Adipocyte (in vitro differentiated cells): Measurements from ENCODE around the gene SMIM17.

ENCODE experiments used
- DNase-seq: peaks from one replicate; pipeline ENCODE4 v3.0.0-alpha.2; 2015; ENCODE audit warnings: low read depth
- H3K27me3 ChIP-seq: replicated peaks from 2 replicates; pipeline ENCODE4 v1.7.0; 2013; ENCODE audit warnings: mild to moderate bottlenecking, low read length, moderate library complexity; ENCODE audit not compliant: control insufficient read depth, insufficient read depth
- H3K36me3 ChIP-seq: 2 replicates; pipeline ENCODE4 v1.7.0; 2013; ENCODE audit warnings: low read length, mild to moderate bottlenecking, moderate library complexity; ENCODE audit not compliant: control insufficient read depth, insufficient read depth, severe bottlenecking
- H3K4me1 ChIP-seq: 2 replicates; pipeline ENCODE4 v1.7.0; 2013; ENCODE audit warnings: mild to moderate bottlenecking, low read length, moderate library complexity; ENCODE audit not compliant: control insufficient read depth, insufficient read depth
- H3K4me3 ChIP-seq: 2 replicates; pipeline ENCODE4 v1.7.0; 2013; ENCODE audit warnings: mild to moderate bottlenecking, low read length, moderate library complexity
- H3K9ac ChIP-seq: 2 replicates; pipeline ENCODE4 v1.7.0; 2013; ENCODE audit warnings: mild to moderate bottlenecking, low read length, moderate library complexity
- H3K9me3 ChIP-seq: 2 replicates; pipeline ENCODE4 v1.7.0; 2013; ENCODE audit warnings: mild to moderate bottlenecking, low read length, moderate library complexity; ENCODE audit not compliant: control insufficient read depth

The SMIM17 gene

DNA sequence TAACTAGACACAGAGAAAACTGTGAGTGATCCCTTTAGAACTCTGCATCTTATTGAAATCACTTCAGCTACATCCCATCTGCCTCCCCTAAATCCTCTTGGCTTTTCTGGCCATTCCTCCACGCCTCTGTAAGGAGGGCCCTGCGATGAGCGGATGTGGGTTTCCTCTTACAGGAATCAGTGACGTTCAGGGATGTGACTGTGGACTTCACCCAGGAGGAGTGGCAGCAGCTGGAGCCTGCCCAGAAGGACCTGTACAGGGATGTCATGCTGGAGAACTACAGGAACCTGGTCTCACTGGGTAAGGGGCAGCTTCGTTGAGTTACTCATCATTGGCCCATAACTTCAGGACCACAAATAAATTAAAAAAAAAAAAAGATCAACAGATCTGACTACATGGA, 29.3 kb upstream of the SMIM17 start:
- no peak for DNase-seq
- H3K9me3 ChIP-seq: peaks cover 15% of the 10 kb centered on the region
- H3K4me3 ChIP-seq: no peak overlapping the region
- no peak overlapping the region for H3K9ac ChIP-seq
- no peaks in the 10 kb centered on the region for H3K4me1 ChIP-seq
- H3K36me3 ChIP-seq: peaks cover 21% of the 10 kb centered on the region
- H3K27me3 ChIP-seq: no peaks in the 10 kb centered on the region

DNA sequence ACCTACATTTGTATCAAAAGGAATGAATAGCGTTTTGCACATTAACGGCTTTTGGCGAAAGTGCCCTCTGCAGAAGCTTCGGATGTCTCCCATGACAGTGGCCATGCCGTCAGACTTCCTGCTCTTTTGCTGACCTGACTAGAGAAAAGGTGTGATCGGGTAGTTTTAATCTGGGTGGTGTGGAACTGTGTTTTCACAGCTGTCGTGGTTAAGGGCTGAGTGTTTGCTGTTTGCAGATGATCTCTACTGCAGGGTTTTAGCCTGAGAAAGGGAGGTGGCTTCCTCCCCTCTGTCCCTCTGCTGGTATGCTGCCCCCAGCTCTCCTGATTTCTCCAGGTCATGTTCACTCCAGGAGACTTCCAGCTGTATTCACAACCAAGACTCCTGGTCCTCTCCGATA, 25.4 kb upstream of the SMIM17 start:
- H3K27me3 ChIP-seq: no peaks in the 10 kb centered on the region
- H3K9ac ChIP-seq: no peak overlapping the region
- peaks cover 3% of the 10 kb centered on the region for H3K9me3 ChIP-seq
- no peak overlapping the region for H3K4me3 ChIP-seq
- no peak for DNase-seq
- H3K36me3 ChIP-seq: peaks cover 32% of the 10 kb centered on the region
- H3K4me1 ChIP-seq: no peaks in the 10 kb centered on the region

- Histone ChIP-seq H3K4me1 (no peaks in the 10 kb centered on the region), H3K27me3 (no peaks in the 10 kb centered on the region), H3K4me3 (no peak overlapping the region), H3K9me3 (peaks cover 3% of the 10 kb centered on the region), H3K9ac (no peak overlapping the region), H3K36me3 (peaks cover 40% of the 10 kb centered on the region)
- DNase-seq: no peak
These were observed 23.8 kb upstream of the SMIM17 start for GRCh38 chr19:56619121-56619520.

GRCh38 chr19:56622374-56622773, 20.6 kb upstream of the SMIM17 start:
- no peak overlapping the region for H3K4me3 ChIP-seq
- peaks cover 43% of the 10 kb centered on the region for H3K36me3 ChIP-seq
- no peaks in the 10 kb centered on the region for H3K27me3 ChIP-seq
- no peaks in the 10 kb centered on the region for H3K9me3 ChIP-seq
- no peak for DNase-seq
- H3K9ac ChIP-seq: no peak overlapping the region
- no peaks in the 10 kb centered on the region for H3K4me1 ChIP-seq

GRCh38 chr19:56623006-56623405, 20.0 kb upstream of the SMIM17 start:
- Histone ChIP-seq H3K36me3 (peaks cover 37% of the 10 kb centered on the region), H3K4me1 (no peaks in the 10 kb centered on the region), H3K9ac (no peak overlapping the region), H3K27me3 (no peaks in the 10 kb centered on the region), H3K9me3 (no peaks in the 10 kb centered on the region), H3K4me3 (no peak overlapping the region)
- no peak for DNase-seq

DNA sequence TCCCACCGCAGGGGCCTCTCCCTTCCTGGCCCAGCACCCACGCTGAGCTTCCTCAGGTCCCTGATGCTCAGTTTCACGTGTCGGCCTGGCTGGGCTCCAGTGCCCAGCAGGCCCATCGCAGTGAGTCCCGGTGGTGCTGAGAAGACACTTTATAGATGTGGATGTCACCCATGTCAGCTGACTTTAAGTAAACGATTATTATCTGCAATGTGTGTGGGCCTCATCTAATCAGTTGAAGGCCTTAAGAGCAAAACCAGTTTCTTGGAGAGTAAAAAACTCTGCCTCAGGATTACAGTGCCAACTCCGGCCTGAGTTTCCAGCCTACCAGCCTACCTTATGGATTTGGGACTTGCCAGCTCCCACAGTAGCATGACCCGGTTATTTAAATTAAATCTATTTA, 17.3 kb upstream of the SMIM17 start:
- DNase-seq: no peak
- no peaks in the 10 kb centered on the region for H3K9me3 ChIP-seq
- no peak overlapping the region for H3K9ac ChIP-seq
- peaks cover 33% of the 10 kb centered on the region for H3K36me3 ChIP-seq
- no peaks in the 10 kb centered on the region for H3K27me3 ChIP-seq
- H3K4me1 ChIP-seq: no peaks in the 10 kb centered on the region
- no peak overlapping the region for H3K4me3 ChIP-seq

DNA sequence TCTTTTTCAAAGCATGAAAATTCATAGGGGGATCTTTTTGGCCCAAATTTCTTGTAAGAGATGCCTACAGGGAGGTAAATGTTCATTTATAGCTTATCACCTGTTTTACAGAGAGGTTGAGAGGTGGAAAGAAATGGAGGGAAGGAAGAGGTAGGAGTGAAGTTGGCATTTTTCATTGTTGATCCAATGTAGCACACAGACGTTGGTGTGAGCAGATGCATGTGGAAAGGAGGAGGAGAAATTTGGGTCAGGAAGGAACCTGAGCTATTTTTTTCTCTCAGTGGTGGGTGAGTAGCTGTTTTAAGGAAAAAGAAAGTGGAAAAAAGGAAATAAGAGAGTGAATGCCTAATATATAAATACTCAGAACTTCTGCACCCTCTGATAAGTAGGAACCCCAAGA, 9.9 kb upstream of the SMIM17 start:
- Histone ChIP-seq H3K9ac (no peak overlapping the region), H3K4me3 (no peak overlapping the region), H3K27me3 (no peaks in the 10 kb centered on the region), H3K36me3 (no peaks in the 10 kb centered on the region), H3K9me3 (peaks cover 9% of the 10 kb centered on the region), H3K4me1 (no peaks in the 10 kb centered on the region)
- no peak for DNase-seq

- Histone ChIP-seq H3K36me3 (no peaks in the 10 kb centered on the region), H3K9ac (no peak overlapping the region), H3K4me3 (no peak overlapping the region), H3K4me1 (no peaks in the 10 kb centered on the region), H3K9me3 (peaks cover 11% of the 10 kb centered on the region), H3K27me3 (no peaks in the 10 kb centered on the region)
- DNase-seq: peak; percentile 84
These were observed 4.9 kb upstream of the SMIM17 start for GRCh38 chr19:56637976-56638555.

DNA sequence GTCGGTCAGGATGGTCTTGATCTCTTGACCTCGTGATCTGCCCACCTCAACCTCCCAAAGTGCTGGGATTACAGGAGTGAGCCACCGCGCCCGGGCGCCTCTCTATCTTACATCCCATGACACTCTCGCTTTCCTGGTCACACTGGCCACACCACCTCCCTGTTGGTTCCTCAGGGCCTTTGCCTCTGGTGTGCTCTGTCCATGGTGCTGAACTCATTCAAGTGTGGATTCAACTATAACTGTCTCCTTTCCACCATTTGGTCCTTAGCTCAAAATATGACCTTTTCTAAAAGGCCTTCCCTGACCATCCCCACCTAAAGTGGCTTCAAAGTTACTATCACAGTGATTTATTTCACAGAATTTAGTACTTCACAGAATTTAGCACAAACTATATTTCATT, 3.7 kb upstream of the SMIM17 start:
- Histone ChIP-seq H3K9ac (no peak overlapping the region), H3K4me1 (no peaks in the 10 kb centered on the region), H3K36me3 (no peaks in the 10 kb centered on the region), H3K4me3 (no peak overlapping the region), H3K9me3 (peaks cover 4% of the 10 kb centered on the region), H3K27me3 (no peaks in the 10 kb centered on the region)
- DNase-seq: peak; percentile 21

DNA sequence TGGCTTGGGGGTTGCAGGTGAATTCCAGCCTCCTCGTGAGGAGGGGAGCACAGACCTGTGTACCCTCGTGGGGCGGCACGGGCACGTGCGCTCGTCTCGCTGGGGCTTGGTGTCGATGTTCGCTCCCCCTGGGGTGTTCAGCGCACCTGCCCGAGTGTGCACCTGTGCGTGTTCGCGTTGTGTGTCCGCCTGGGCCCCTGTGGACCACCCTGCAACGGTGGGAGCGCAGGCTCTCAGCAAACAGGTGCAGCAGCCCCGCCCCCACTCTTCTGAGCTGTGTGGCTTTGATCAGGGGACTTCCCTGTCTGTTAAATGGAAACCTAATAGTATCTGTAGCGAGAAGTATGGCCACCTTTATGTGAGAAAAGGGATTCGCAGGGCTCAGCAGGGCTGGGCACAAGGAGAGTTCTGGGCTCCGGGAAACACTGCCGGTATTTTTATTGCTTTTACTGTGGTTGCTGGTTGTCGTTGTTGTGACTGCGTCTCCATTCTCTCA, 549 bp downstream of the SMIM17 start:
- Histone ChIP-seq H3K9ac (no peak overlapping the region), H3K27me3 (no peaks in the 10 kb centered on the region), H3K9me3 (peaks cover 3% of the 10 kb centered on the region), H3K36me3 (no peaks in the 10 kb centered on the region), H3K4me1 (no peaks in the 10 kb centered on the region), H3K4me3 (no peak overlapping the region)
- DNase-seq: no peak

GRCh38 chr19:56654151-56654550, 11.2 kb downstream of the SMIM17 start:
- H3K4me3 ChIP-seq: no peak overlapping the region
- H3K9ac ChIP-seq: no peak overlapping the region
- no peaks in the 10 kb centered on the region for H3K36me3 ChIP-seq
- no peaks in the 10 kb centered on the region for H3K4me1 ChIP-seq
- H3K27me3 ChIP-seq: no peaks in the 10 kb centered on the region
- peaks cover 5% of the 10 kb centered on the region for H3K9me3 ChIP-seq
- no peak for DNase-seq
